GM12873 (cell line): ENCODE data around the gene FOXP2.

Source experiments
- CTCF ChIP-seq: IDR thresholded peaks from 2 replicates; pipeline ENCODE4 v1.5.1; 2012; ENCODE audit warnings: low read depth, mild to moderate bottlenecking, moderate library complexity, low read length, control low read depth; ENCODE audit not compliant: insufficient read depth; ENCODE audit errors: missing control alignments

FOXP2 gene

GRCh38 chr7:114644455-114644854 is 229.8 kb downstream of the FOXP2 start:
- no peak for TF ChIP-seq CTCF

GRCh38 chr7:114645451-114645850 is 230.8 kb downstream of the FOXP2 start:
- TF ChIP-seq CTCF: no peak

- TF ChIP-seq CTCF: no peak
These were observed 232.9 kb downstream of the FOXP2 start for GRCh38 chr7:114647518-114647917.

- TF ChIP-seq CTCF: no peak
These were observed 233.5 kb downstream of the FOXP2 start for GRCh38 chr7:114648117-114648516.

- no peak for TF ChIP-seq CTCF
These were observed 234.1 kb downstream of the FOXP2 start for GRCh38 chr7:114648680-114649079.

GRCh38 chr7:114649689-114650088 is 235.1 kb downstream of the FOXP2 start:
- no peak for TF ChIP-seq CTCF

GRCh38 chr7:114650491-114650890 is 235.9 kb downstream of the FOXP2 start:
- TF ChIP-seq CTCF: no peak
